Left renal cortex interstitium (tissue), 4 donors: ENCODE results near the gene CGRRF1. TPM values are rescaled to one million over a fixed set of nuclear protein-coding genes. Genes with fewer than 3 reads are reported as not detected.

ENCODE experiments used
- DNase-seq, 4 donors: peaks; one replicate each; pipeline ENCODE4 v3.0.0-alpha.2; 2013; ENCODE audit warnings: low read depth in 4 of 4, low spot score in 2 of 4, missing footprints in 1 of 4
- polyA plus RNA-seq, 4 donors: library from polyadenylated mRNA; unstranded; fragments of 120-200 nt; gene quantifications; one replicate each; pipeline ENCODE4 v1.2.1, GENCODE V29; 2013; ENCODE audit not compliant: insufficient read length in 4 of 4

The CGRRF1 gene
- polyA plus RNA-seq, 4 donors = 27.7 to 37.7 (median 30.5) TPM

GRCh38 chr14:54538055-54538454 is 28.3 kb downstream of the CGRRF1 start:
- no peak for DNase-seq

GRCh38 chr14:54547583-54547982 is 37.9 kb downstream of the CGRRF1 start:
- DNase-seq = no peak

- DNase-seq = no peak
These were observed 38.8 kb downstream of the CGRRF1 start for GRCh38 chr14:54548491-54548890.

DNA sequence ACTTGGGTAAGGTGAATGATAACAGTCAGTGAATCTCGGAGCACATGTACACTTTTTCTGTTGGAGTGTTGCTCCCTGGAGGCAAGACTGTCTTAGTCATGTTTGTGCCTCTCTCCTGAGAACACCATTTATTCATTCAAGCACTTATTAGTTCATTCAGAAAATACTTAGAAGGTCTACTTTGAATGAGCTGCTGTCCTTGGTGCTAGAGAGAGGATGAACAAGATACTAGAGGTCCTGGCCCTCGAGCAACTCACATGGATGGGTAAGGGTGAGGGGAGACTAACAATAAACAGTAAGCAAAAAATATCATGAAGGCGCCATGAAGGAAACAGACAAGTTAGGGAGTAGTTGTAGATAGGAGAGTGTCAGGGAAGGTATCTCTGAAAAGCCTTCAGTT is 40.2 kb downstream of the CGRRF1 start:
- no peak for DNase-seq

- no peak for DNase-seq
These were observed 40.8 kb downstream of the CGRRF1 start for GRCh38 chr14:54550514-54550913.

DNA sequence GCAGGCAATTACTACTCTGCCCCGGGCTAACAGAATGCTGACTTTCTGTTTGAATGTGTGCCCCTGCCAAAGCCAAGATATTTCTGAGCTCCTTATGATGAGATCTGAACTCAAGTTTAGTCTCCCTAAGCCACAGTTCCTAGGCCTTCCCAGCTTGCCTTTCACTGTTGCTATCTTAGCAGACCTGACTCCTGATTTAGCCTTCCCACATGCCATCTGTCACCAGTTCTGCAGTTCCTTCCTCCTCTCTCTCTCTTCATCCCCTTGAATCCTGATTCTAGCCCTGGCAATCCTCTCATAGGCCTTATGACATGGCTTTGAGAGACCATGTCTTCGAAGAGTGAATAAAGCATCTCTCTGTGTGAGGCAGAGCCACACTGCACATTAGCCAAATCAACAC is 44.7 kb downstream of the CGRRF1 start:
- DNase-seq = no peak

GRCh38 chr14:54555651-54556050 is 45.9 kb downstream of the CGRRF1 start:
- DNase-seq = no peak

GRCh38 chr14:54556535-54556934 is 46.8 kb downstream of the CGRRF1 start:
- DNase-seq = no peak

- DNase-seq = no peak
These were observed 52.6 kb downstream of the CGRRF1 start for GRCh38 chr14:54562334-54562733.

DNA sequence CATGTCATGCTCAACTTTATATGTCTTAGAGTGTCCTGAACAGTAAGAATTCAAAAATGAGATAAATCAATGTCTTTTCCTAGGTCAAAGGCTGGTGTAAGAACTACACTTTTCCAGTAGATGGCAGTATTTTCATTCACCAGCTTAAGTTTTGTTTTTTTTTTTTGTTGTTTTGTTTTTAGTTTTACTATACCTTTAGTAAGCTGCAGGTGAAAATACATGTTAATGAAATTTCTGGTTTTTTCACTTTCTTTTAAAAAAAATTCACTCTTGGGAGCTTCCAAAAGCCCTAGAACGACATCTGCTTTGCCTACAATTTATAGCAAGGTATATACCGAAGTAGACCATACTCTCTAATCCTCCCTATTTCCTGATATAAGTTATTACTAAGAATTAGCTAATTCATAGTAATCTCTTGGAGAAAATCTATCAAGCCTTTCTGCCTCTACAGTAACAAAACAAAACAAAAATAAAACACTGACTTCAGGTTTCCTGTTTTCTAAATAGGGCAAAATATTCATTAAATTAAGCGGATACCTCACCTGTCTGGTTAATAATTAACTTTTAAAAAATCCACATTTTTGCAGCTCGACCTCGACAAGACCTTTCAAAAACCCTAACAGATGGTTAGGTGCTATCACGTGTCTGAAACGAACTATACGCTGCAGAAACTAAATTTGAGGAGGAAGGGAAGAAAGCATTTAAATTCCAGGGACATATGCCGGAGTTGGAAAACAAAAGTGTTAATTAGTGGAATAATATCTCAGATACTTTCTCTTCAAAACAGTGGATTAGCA is 54.6 kb downstream of the CGRRF1 start:
- peak; percentile 22 to 58 (median 40) for DNase-seq

GRCh38 chr14:54564868-54565784 is 55.4 kb downstream of the CGRRF1 start:
- peak; percentile 43 to 50 (median 44) for DNase-seq

- peak; percentile 58 to 77 (median 73) for DNase-seq
These were observed 56.2 kb downstream of the CGRRF1 start for GRCh38 chr14:54565785-54566409.

DNA sequence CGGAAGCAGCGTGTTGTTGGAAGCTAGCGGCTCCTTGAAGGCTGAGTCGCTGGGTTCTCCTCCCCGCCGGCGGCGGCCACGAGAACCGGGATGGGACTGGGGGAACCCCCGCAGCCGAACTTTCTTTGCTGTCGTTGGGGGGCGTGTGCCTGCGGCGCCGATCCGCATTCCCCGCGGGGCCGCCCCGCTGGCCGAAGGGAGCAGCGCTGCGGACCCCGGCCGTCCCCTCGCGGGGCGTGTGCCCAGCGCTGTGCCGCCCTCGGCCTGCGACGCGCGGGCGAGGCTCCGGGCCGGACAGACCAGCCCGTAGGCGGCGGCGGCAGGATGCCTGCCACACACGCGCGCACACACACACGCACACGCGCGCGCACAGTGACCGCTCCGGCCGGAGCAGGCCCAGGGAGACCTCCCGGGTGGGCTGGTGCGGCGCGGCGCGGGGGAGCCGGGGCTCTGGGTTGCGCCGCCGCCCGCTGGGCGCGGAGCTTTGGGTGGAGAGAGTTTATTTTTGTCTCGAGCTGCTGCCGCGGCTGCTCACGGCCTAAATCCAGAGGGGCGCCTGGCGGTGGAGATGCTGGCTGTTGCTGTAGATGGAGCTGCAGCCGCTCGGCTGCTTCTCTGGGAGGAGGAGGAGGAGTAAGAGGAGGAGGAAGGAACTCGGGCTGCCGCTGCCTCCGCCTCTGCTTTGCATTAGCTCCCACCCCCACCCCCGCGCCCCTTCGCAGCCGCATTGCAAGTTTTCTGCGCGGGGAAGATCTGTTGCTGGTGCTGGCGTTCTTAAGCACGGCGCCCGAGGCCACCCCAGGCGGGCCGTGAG is 56.9 kb downstream of the CGRRF1 start, which contains the start of gene SAMD4A:
Gene SAMD4A, plus strand, starts transcription at position 719 of the 814 bp plus-strand sequence. CDS start 789 bp downstream, outside the sequence.
- peak; percentile 52 to 71 (median 56) for DNase-seq

GRCh38 chr14:54567224-54567638 is 57.5 kb downstream of the CGRRF1 start:
- peak in 3 of 4 donors; percentile 16 to 34 (median 31) for DNase-seq

- DNase-seq = peak; percentile 27 to 49 (median 38)
These were observed 58.2 kb downstream of the CGRRF1 start for GRCh38 chr14:54567639-54568561.

GRCh38 chr14:54568821-54569595 is 59.3 kb downstream of the CGRRF1 start:
- DNase-seq = peak in 3 of 4 donors; percentile 26 to 46 (median 27)

GRCh38 chr14:54570047-54570446 is 60.3 kb downstream of the CGRRF1 start:
- DNase-seq = no peak
